Activated gamma-delta T cell treated with anti-CD3 and anti-CD28 coated beads, Interleukin-2, amount 50 U/mL, for 16 hours (primary cell): ENCODE measurements around the gene HRAS.

Source experiments
- DNase-seq: peaks from one replicate; pipeline ENCODE4 v3.0.0-alpha.2; 2020; ENCODE audit warnings: low read depth

Gene HRAS

GRCh38 chr11:494761-495536 lies 40.4 kb downstream of the HRAS start:
- no peak for DNase-seq

DNA sequence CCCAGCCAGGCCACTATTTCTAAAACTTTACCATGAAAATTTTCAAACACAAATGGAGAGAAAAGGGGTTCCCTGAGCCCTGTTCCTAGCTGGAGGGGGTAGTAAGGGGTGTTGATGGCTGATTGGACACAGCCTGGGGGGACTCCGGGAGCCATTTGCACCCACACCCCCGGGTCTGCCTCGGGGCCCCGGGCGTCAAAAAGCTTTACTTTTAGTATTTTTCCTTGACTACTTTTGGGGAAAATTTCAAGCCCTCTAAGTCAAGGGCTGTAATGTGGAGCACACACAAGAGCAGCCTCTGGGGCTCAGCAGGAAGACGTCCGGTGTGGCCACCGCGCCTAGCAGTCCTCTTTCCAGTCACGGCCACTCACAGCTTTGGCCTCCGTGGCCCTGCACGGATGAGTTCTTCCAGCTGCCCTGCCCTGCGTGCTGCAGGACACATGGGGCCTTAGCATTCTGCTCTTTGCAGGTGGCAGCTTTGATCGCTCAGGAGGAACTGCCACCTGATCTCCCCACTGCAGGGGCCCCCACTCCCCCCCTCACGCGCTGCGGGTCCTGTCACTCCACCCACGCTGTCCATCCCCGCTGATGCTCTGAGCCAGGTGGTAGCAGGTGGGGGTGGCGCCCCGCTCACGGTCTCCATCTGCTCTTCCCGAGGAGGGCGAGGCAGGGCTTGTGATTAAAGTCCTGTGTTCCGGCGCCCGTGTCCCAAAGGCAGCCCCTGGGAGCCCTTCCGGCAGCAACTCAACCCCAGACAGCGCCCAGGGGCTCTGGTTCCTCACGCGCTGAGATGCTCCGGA lies 42.7 kb downstream of the HRAS start:
- no peak for DNase-seq

- DNase-seq, result no peak
These were observed 44.0 kb downstream of the HRAS start for GRCh38 chr11:491358-491757.

- DNase-seq, result no peak
These were observed 44.5 kb downstream of the HRAS start for GRCh38 chr11:490930-491260.

DNA sequence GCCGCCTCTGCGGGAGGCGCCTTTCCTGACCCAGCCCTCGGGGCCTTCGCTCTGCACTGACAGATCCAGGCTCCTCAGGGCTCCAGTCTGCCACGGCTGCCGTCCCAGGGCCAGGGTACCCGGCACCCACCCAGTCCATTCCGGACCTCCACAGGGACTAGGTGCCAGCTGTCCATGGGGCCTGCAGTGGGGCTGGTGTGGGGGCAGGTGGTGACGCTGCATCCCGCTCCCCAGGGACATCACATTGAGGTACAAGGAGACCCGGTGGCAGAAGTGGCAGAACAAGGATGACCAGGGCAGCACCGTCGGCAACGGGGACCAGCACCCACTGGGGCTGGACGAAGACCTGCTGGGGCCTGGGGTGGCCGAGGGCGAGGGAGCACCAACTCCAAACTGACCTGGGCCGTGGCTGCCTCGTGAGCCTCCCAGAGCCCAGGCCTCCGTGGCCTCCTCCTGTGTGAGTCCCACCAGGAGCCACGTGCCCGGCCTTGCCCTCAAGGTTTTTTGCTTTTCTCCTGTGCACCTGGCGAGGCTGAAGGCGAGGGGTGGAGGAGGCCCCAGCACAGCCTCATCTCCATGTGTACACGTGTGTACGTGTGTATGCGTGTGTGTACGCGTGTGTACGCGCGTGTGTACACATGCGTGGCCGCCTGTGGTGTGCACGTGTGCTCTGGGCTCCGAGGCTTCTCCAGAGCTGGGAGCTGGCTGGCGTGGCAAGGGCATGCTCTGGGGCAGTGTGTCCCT lies 45.0 kb downstream of the HRAS start:
- DNase-seq, result no peak

DNA sequence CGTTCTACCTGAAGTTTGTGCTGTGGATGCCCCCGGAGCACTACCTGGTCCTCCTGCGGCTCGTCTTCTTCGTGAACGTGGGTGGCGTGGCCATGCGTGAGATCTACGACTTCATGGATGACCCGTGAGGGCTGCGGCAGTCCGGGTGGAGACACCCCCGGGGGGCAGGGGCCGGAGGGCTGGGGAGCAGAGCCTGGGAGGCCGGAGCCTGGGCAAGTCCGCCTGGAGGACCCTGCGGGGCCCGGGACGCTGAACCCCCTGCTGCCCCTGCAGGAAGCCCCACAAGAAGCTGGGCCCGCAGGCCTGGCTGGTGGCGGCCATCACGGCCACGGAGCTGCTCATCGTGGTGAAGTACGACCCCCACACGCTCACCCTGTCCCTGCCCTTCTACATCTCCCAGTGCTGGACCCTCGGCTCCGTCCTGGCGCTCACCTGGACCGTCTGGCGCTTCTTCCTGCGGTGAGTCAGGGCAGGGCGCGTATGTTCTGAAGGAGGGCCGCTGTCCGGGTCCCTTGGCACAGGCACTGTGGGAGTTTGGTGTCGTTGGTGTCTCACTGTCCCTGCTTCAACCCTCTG lies 45.7 kb downstream of the HRAS start:
- no peak for DNase-seq

DNA sequence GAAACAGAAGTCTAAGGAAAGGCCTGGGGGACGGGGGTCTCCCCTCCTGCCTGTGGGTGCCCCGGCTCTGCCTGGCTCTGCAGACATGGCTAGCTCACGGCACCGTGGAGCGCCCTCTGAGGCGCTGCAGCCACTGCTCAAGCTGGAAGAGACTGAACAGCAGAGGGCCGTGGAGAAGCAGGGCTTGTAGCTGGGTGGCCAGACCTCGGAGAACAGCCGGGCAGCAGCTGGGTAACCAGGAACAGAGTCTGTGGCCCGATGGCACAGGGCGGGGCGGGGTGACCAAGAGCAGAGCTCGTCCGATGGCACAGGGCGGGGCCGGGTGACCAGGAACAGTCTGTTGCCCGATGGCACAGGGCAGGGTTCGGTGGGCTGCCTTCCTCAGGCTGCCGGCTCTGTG lies 46.4 kb downstream of the HRAS start:
- DNase-seq, result no peak

GRCh38 chr11:488579-488978 lies 46.8 kb downstream of the HRAS start:
- no peak for DNase-seq

GRCh38 chr11:488062-488461 lies 47.3 kb downstream of the HRAS start:
- DNase-seq, result no peak

GRCh38 chr11:487571-488021 lies 47.8 kb downstream of the HRAS start:
- DNase-seq, result no peak

DNA sequence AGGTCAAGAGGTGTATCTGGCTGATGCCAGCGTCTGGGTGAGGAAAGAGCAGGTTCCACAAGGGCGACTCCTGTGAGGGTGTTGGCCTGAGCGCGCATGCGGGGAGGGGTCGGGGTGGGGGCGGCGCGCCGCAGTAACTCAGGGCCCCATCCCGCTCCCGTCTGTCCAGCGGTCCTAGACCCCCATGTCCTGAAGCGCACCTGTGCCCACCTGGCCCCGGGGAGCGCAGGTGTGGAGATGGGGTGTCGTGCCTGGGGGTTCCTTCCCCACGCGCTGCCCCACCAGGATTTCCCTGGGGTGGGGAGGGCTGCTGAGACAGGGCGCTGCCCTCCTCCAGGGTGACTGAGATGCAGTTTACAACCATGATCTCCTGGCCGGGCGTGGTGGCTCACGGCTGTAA lies 49.2 kb downstream of the HRAS start:
- DNase-seq, result no peak

- DNase-seq, result no peak
These were observed 50.8 kb downstream of the HRAS start for GRCh38 chr11:484616-485015.
